Chondrocyte (in vitro differentiated cells): ENCODE results near the gene SPATA12. TPM values are rescaled to one million over a fixed set of nuclear protein-coding genes. Genes with fewer than 3 reads are reported as not detected.

Experiments used
- DNase-seq: peaks from one replicate; pipeline ENCODE4 v3.0.0; 2021; ENCODE audit warnings: mixed read lengths, low spot score
- H3K27ac Mint-ChIP-seq: one replicate; pipeline ENCODE4 v1.8.0; 2021; ENCODE audit warnings: mild to moderate bottlenecking, moderate library complexity, mixed read lengths; ENCODE audit not compliant: unreplicated experiment
- H3K27me3 Mint-ChIP-seq: 2 replicates; pipeline ENCODE4 v1.8.0; 2021; ENCODE audit warnings: low read depth, mixed read lengths
- H3K36me3 Mint-ChIP-seq: 2 replicates; pipeline ENCODE4 v1.8.0; 2021; ENCODE audit warnings: low read depth, mixed read lengths
- H3K4me1 Mint-ChIP-seq: 2 replicates; pipeline ENCODE4 v1.8.0; 2021; ENCODE audit warnings: low read depth, mild to moderate bottlenecking, mixed read lengths
- H3K4me3 Mint-ChIP-seq: one replicate; pipeline ENCODE4 v1.8.0; 2021; ENCODE audit warnings: mild to moderate bottlenecking, moderate library complexity, mixed read lengths; ENCODE audit not compliant: unreplicated experiment
- H3K9me3 Mint-ChIP-seq: 2 replicates; pipeline ENCODE4 v1.8.0; 2021; ENCODE audit warnings: low read depth, mixed read lengths
- CTCF ChIP-seq: fragments of 200-600 bp; sonication (generic); IDR thresholded peaks from 2 replicates; pipeline ENCODE4 v1.5.0; 2021; ENCODE audit warnings: antibody characterized with exemption, mild to moderate bottlenecking, moderate library complexity
- total RNA-seq: library from RNA; stranded (reverse); gene quantifications from 3 replicates; pipeline ENCODE4 v1.2.1, GENCODE V29; 2021

Gene SPATA12
- total RNA-seq, 1 donor from 2014 or later = not detected

GRCh38 chr3:57065588-57065987 lies 5.1 kb downstream of the SPATA12 start:
- Mint-ChIP-seq H3K36me3 (no peaks in the 10 kb centered on the region), H3K27ac (no peak overlapping the region), H3K27me3 (no peaks in the 10 kb centered on the region), H3K9me3 (no peaks in the 10 kb centered on the region), H3K4me3 (no peak overlapping the region), H3K4me1 (peaks cover 21% of the 10 kb centered on the region)
- TF ChIP-seq CTCF = no peak
- no peak for DNase-seq

- Mint-ChIP-seq H3K4me1 (peaks cover 16% of the 10 kb centered on the region), H3K36me3 (peaks cover 2% of the 10 kb centered on the region), H3K27ac (no peak overlapping the region), H3K9me3 (peaks cover 4% of the 10 kb centered on the region), H3K27me3 (no peaks in the 10 kb centered on the region), H3K4me3 (no peak overlapping the region)
- no peak for DNase-seq
- TF ChIP-seq CTCF = no peak
Measured at GRCh38 chr3:57066471-57066870, 6.0 kb downstream of the SPATA12 start.

- peaks cover 16% of the 10 kb centered on the region for H3K4me1 Mint-ChIP-seq
- H3K36me3 Mint-ChIP-seq = peaks cover 2% of the 10 kb centered on the region
- peaks cover 4% of the 10 kb centered on the region for H3K9me3 Mint-ChIP-seq
- H3K27ac Mint-ChIP-seq = peak overlapping the region; percentile 70
- DNase-seq = no peak
- no peak overlapping the region for H3K4me3 Mint-ChIP-seq
- no peak for TF ChIP-seq CTCF
- no peaks in the 10 kb centered on the region for H3K27me3 Mint-ChIP-seq
Measured at GRCh38 chr3:57068437-57069089, 8.1 kb downstream of the SPATA12 start.

- Mint-ChIP-seq H3K4me1 (peaks cover 16% of the 10 kb centered on the region), H3K4me3 (no peak overlapping the region), H3K9me3 (peaks cover 4% of the 10 kb centered on the region), H3K27ac (no peak overlapping the region), H3K27me3 (no peaks in the 10 kb centered on the region), H3K36me3 (peaks cover 2% of the 10 kb centered on the region)
- no peak for TF ChIP-seq CTCF
- DNase-seq = no peak
Measured at GRCh38 chr3:57069503-57069902, 9.0 kb downstream of the SPATA12 start.

GRCh38 chr3:57073628-57074027 lies 13.2 kb downstream of the SPATA12 start:
- Mint-ChIP-seq H3K27ac (no peak overlapping the region), H3K4me3 (no peak overlapping the region), H3K9me3 (peaks cover 4% of the 10 kb centered on the region), H3K36me3 (peaks cover 2% of the 10 kb centered on the region), H3K27me3 (peaks cover 4% of the 10 kb centered on the region), H3K4me1 (peaks cover 11% of the 10 kb centered on the region)
- DNase-seq = no peak
- TF ChIP-seq CTCF = no peak
